Measurements from ENCODE around the gene ZNF316. TPM values are rescaled to one million over a fixed set of nuclear protein-coding genes. Genes with fewer than 3 reads are reported as not detected.

ZNF316 gene
- total RNA-seq, 3 donors from 2014 or later, result 22.3 to 40.9 (median 24.1) TPM

GRCh38 chr7:6600093-6600492 lies 37.0 kb upstream of the ZNF316 start:
- Histone ChIP-seq H3K4me1 (ENCODE audit: low read depth) (no peaks in the 10 kb centered on the region), H3K36me3 (ENCODE audit: low read depth) (peaks cover 3% of the 10 kb centered on the region), H3K4me3 (no peak overlapping the region), H3K9me3 (no peaks in the 10 kb centered on the region)
- TF ChIP-seq, protein P1, sequence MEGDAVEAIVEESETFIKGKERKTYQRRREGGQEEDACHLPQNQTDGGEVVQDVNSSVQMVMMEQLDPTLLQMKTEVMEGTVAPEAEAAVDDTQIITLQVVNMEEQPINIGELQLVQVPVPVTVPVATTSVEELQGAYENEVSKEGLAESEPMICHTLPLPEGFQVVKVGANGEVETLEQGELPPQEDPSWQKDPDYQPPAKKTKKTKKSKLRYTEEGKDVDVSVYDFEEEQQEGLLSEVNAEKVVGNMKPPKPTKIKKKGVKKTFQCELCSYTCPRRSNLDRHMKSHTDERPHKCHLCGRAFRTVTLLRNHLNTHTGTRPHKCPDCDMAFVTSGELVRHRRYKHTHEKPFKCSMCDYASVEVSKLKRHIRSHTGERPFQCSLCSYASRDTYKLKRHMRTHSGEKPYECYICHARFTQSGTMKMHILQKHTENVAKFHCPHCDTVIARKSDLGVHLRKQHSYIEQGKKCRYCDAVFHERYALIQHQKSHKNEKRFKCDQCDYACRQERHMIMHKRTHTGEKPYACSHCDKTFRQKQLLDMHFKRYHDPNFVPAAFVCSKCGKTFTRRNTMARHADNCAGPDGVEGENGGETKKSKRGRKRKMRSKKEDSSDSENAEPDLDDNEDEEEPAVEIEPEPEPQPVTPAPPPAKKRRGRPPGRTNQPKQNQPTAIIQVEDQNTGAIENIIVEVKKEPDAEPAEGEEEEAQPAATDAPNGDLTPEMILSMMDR (IDR thresholded peaks at IDR 0.05), result no peak
- no peak for ATAC-seq
- no peak for DNase-seq
- intact Hi-C loops (cut with DNase I, micrococcal nuclease), result no loop called here

GRCh38 chr7:6604458-6604857 lies 32.7 kb upstream of the ZNF316 start:
- no peaks in the 10 kb centered on the region for H3K9me3 ChIP-seq
- DNase-seq (no peak), ATAC-seq (no peak)
- no peaks in the 10 kb centered on the region for H3K36me3 ChIP-seq (ENCODE audit: low read depth)
- TF ChIP-seq, protein P1 (IDR thresholded peaks at IDR 0.05), result no peak
- intact Hi-C loops (cut with DNase I, micrococcal nuclease), result no loop called here
- no peaks in the 10 kb centered on the region for H3K4me1 ChIP-seq (ENCODE audit: low read depth)
- no peak overlapping the region for H3K4me3 ChIP-seq

DNA sequence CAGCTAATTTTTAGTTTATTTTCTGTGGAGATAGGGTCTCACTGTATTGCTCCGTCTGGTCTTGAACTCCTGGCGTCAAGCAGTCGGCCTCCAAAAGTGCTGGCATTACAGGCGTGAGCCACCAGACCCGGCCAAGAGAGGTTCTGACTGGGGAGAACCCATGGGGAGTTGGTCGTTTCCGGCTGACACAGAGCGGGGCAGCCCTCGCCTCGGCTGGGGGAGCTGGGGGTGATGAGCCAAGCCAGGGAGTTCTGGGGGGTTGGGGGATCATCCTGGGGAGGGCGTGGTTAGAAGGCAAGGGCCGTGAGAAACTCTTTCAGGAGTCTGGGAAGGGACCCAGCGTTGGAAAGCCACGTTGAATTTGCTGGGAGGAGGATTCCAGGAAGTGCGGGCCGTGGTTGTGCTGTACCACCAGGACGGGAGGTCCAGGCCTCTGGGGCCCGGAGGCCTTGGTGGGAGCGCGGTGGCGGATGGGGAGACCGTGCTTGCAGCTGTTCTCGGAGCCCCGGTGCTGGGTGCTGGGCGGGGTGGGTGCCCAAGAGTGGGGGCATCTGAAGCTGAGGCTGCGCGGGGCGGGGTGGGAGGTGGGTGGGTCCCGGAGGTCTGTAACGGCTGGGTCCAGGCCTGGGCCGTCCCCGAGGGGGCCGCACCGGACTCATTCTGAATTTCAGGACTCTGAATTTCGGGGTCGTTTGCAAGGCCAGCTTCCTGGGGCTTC lies 30.1 kb upstream of the ZNF316 start:
- intact Hi-C loops (cut with DNase I, micrococcal nuclease), result no loop called here
- Histone ChIP-seq H3K4me1 (ENCODE audit: low read depth) (no peaks in the 10 kb centered on the region), H3K4me3 (no peak overlapping the region), H3K36me3 (ENCODE audit: low read depth) (no peaks in the 10 kb centered on the region), H3K9me3 (no peaks in the 10 kb centered on the region)
- ATAC-seq (no peak), DNase-seq (no peak)
- TF ChIP-seq, protein P1 (IDR thresholded peaks at IDR 0.05), result no peak

GRCh38 chr7:6607651-6608051 lies 29.5 kb upstream of the ZNF316 start:
- TF ChIP-seq, protein P1 (IDR thresholded peaks at IDR 0.05), result no peak
- Histone ChIP-seq H3K4me3 (no peak overlapping the region), H3K9me3 (no peaks in the 10 kb centered on the region), H3K36me3 (ENCODE audit: low read depth) (no peaks in the 10 kb centered on the region), H3K4me1 (ENCODE audit: low read depth) (no peaks in the 10 kb centered on the region)
- intact Hi-C loops (cut with DNase I, micrococcal nuclease), result no loop called here
- ATAC-seq (no peak), DNase-seq (no peak)

DNA sequence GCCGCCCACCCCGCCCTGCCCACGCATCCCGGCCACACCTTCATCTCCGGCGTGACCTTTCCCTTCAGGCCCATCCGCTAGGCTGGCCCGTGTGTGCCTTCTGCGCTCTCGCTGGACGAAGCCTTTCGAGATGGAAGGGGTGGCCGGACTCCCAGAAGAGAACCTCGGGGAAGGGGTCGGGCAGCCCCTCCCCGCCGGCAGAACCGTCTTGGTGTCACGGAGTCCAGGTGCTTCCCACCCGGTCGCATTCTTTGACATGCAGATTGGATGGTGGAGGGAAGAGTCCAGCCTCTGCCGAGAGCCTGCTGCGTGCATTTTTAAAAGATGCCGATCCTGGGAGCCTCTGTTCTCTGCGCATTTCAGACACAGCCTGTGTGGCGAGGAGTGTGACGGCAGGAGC lies 29.0 kb upstream of the ZNF316 start:
- H3K4me1 ChIP-seq (ENCODE audit: low read depth), result no peaks in the 10 kb centered on the region
- ATAC-seq (no peak), DNase-seq (no peak)
- intact Hi-C loops (cut with DNase I, micrococcal nuclease), result no loop called here
- no peaks in the 10 kb centered on the region for H3K36me3 ChIP-seq (ENCODE audit: low read depth)
- TF ChIP-seq, protein P1 (IDR thresholded peaks at IDR 0.05), result no peak
- H3K4me3 ChIP-seq, result no peak overlapping the region
- H3K9me3 ChIP-seq, result no peaks in the 10 kb centered on the region

All from mucosa of descending colon (tissue), 3 donors.